Activated naive CD8-positive, alpha-beta T cell (primary cell): ENCODE data around the gene MRPS18A.

Experiments used
- H3K27ac Mint-ChIP-seq: one replicate; pipeline ENCODE4 v1.8.0; 2021; ENCODE audit warnings: mixed read lengths
- H3K27me3 Mint-ChIP-seq: one replicate; pipeline ENCODE4 v1.8.0; 2021; ENCODE audit warnings: mixed read lengths
- H3K36me3 Mint-ChIP-seq: one replicate; pipeline ENCODE4 v1.8.0; 2021; ENCODE audit warnings: mixed read lengths
- H3K4me1 Mint-ChIP-seq: one replicate; pipeline ENCODE4 v1.8.0; 2021; ENCODE audit warnings: low read depth, mixed read lengths
- H3K4me3 Mint-ChIP-seq: one replicate; pipeline ENCODE4 v1.8.0; 2021; ENCODE audit warnings: mild to moderate bottlenecking, mixed read lengths
- H3K9me3 Mint-ChIP-seq: one replicate; pipeline ENCODE4 v1.8.0; 2021; ENCODE audit warnings: low read depth, mixed read lengths

The MRPS18A gene

DNA sequence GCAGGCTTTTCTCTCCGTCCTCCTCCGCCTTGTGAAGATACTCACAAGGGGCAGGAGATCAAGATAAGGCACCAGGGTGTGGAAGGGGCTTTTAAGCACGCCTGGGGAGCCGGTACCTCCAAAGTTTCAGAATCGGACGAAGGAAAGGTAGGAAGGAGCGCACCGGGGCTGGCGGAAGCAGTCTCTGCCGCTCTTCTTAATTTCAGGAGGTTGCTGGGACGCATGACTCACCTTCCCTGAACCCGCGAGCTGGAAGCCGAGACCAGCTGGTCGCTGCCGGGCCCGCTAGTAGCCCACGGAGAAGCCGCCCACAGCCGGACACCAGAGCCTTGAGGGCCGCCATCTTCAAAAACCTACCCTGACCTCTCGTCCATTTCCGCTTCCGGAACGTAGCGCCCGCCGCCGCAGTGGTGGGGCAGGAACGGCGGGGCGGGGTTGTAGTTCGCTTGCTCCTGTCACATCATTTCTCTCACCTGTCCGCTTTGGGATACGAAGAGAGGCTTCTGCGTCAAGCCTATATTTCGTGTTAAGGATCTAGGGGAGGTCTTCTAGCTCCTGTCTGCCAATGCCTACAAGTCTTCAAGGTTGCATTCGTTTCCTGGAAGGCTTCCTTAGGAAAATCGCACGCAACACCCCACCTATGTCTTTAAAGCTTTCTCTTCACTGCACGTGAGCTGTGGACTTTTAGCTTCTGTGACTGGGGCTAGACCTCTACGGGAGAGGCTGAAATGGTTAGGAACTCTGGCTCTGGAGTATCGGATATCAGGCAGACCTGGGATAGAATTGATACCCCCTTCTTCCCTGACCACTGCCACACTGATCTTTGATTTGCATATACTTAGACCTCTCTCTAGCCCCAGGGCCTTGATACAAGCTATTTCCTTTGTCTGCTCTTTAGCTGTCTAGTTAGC, at the start of gene MRPS18A:
MRPS18A (minus strand) TSS at position 355 of the 911 bp plus-strand sequence; CDS start at position 343, 12 bp downstream.
- no peaks in the 10 kb centered on the region for H3K9me3 Mint-ChIP-seq

DNA sequence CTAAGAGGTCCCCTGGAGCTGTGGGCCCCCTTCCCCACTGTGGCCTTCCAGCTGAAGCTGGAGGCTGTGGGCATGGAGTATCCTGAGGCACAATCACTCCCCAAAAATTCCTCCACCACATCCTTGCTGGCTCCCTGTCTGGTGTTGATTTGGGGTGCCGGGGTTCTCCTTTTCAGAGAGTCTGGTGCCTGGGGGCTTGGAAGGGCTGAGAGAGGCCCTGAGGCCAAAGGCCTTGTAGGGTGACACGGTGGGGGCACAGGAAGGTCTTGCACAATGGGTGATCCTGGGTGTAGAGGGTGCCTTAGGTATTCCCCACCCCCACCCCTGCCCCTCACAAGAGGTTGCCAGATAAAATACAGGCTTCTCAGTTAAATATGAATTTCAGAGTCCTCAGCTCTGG, 49.3 kb upstream of the MRPS18A start:
- Mint-ChIP-seq H3K36me3 (no peaks in the 10 kb centered on the region), H3K4me1 (peaks cover 21% of the 10 kb centered on the region), H3K27ac (no peak overlapping the region), H3K4me3 (no peak overlapping the region), H3K9me3 (no peaks in the 10 kb centered on the region), H3K27me3 (no peaks in the 10 kb centered on the region)

More for the DNA sequence above, at the start of gene MRPS18A:
- H3K27me3 Mint-ChIP-seq, result no peaks in the 10 kb centered on the region
- H3K27ac Mint-ChIP-seq, result peak within 1 kb of the TSS; percentile 89
- peaks cover 48% of the 10 kb centered on the region for H3K4me1 Mint-ChIP-seq
- H3K4me3 Mint-ChIP-seq, result peak within 1 kb of the TSS; percentile 96
- H3K36me3 Mint-ChIP-seq, result no peaks in the 10 kb centered on the region

- Mint-ChIP-seq H3K27me3 (no peaks in the 10 kb centered on the region), H3K4me1 (peaks cover 21% of the 10 kb centered on the region), H3K27ac (no peak overlapping the region), H3K4me3 (no peak overlapping the region), H3K9me3 (peaks cover 5% of the 10 kb centered on the region), H3K36me3 (peaks cover 2% of the 10 kb centered on the region)
These were observed 48.7 kb upstream of the MRPS18A start for GRCh38 chr6:43736211-43736786.

DNA sequence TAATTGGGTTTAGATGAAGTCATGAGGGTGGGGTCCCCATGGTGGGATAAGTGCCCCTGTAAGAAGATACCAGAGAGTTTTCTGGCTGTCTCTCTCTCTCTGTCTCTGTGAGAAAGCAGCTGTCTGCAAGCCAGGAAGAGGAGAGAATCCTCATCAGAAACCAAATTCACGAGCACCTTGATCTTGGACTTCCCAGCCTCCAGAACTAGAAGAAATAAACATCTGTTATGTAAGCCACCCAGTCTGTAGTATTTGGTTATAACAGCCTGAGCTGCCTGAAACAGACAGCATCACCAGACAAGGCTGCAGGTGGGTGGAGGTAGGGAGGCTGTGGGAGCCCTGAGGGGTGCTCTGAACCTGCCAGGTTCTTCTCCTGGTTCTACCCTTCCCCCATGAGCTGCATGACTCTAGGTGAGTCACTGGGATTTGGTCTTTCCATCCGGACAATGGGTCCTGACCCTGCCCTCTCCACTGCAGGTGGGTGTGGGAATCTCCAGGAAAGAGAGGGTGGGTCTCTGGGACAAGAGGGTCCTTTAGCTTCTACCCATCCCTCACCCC, 48.1 kb upstream of the MRPS18A start:
- Mint-ChIP-seq H3K27ac (peak overlapping the region; percentile 22), H3K9me3 (peaks cover 11% of the 10 kb centered on the region), H3K4me1 (peaks cover 21% of the 10 kb centered on the region), H3K27me3 (no peaks in the 10 kb centered on the region), H3K4me3 (no peak overlapping the region), H3K36me3 (peaks cover 6% of the 10 kb centered on the region)

DNA sequence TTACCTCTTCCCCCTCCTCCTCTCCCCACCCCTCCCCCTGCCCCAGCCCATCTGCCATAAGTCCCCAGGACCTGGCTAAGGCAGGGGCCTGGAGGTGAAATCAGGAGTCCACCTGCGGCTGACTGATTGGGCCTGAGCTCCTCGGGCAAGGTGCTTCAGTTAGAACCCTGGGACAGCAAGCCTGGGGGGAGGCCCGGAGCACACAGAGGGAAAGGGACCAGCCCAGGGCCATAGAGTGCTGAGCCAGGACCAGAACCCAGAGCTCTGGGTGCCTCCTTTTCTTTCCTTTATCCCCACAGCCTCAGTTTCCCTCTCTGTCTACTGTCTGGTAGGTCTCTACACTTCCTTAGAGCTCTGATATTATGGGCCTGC, 46.7 kb upstream of the MRPS18A start:
- H3K4me3 Mint-ChIP-seq, result no peak overlapping the region
- H3K9me3 Mint-ChIP-seq, result peaks cover 14% of the 10 kb centered on the region
- no peak overlapping the region for H3K27ac Mint-ChIP-seq
- no peaks in the 10 kb centered on the region for H3K27me3 Mint-ChIP-seq
- peaks cover 21% of the 10 kb centered on the region for H3K4me1 Mint-ChIP-seq
- H3K36me3 Mint-ChIP-seq, result peaks cover 6% of the 10 kb centered on the region

- Mint-ChIP-seq H3K36me3 (peaks cover 6% of the 10 kb centered on the region), H3K9me3 (peaks cover 14% of the 10 kb centered on the region), H3K27me3 (no peaks in the 10 kb centered on the region), H3K4me3 (no peak overlapping the region), H3K27ac (peak overlapping the region; percentile 24), H3K4me1 (peaks cover 21% of the 10 kb centered on the region)
These were observed 46.1 kb upstream of the MRPS18A start for GRCh38 chr6:43733471-43734293.

GRCh38 chr6:43730634-43731033, 43.0 kb upstream of the MRPS18A start:
- Mint-ChIP-seq H3K36me3 (peaks cover 6% of the 10 kb centered on the region), H3K4me3 (no peak overlapping the region), H3K27ac (no peak overlapping the region), H3K27me3 (no peaks in the 10 kb centered on the region), H3K9me3 (peaks cover 14% of the 10 kb centered on the region), H3K4me1 (peaks cover 26% of the 10 kb centered on the region)

DNA sequence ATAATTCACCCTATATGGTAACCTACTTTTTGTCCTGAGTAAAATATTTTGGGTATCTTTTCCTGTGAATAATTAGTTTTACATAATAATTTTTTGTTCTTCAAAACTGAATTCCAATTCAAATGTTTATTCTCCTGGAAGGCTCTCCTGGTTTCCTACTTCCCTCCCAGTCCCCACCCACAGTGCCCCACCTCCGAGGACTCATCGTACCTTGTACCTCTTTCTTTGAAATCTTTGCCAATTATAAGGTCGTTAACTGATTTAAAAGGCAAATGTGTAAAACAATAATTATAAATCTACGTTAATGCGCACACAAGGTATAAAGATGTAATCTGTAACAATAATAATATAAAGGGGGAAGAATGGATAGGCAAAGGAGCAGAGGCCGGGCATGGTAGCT, 41.9 kb upstream of the MRPS18A start:
- Mint-ChIP-seq H3K4me1 (peaks cover 30% of the 10 kb centered on the region), H3K27me3 (no peaks in the 10 kb centered on the region), H3K9me3 (peaks cover 14% of the 10 kb centered on the region), H3K36me3 (peaks cover 6% of the 10 kb centered on the region), H3K27ac (no peak overlapping the region), H3K4me3 (no peak overlapping the region)

- H3K36me3 Mint-ChIP-seq, result peaks cover 6% of the 10 kb centered on the region
- no peak overlapping the region for H3K4me3 Mint-ChIP-seq
- no peaks in the 10 kb centered on the region for H3K27me3 Mint-ChIP-seq
- peaks cover 14% of the 10 kb centered on the region for H3K9me3 Mint-ChIP-seq
- H3K4me1 Mint-ChIP-seq, result peaks cover 32% of the 10 kb centered on the region
- H3K27ac Mint-ChIP-seq, result no peak overlapping the region
These were observed 41.0 kb upstream of the MRPS18A start for GRCh38 chr6:43728586-43728985.

DNA sequence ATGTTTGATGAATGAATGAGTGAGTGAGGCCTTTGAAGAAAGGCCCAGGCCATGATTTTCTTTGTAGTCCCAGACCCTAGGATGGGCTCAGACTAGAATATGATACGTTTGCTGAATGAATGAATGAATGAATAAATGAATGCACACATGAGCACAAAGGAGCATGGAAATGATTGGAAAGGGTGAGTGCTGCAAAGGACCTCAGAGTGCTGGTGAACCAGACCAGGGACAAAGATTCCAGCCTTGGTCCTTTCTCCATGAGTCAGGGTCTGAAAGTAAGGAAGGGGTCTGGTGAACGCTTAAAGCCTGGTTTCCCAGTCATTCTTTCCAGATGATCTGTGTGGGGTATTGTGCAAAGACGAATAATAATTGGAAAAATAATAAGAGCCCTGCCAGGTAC, 40.0 kb upstream of the MRPS18A start:
- Mint-ChIP-seq H3K9me3 (peaks cover 14% of the 10 kb centered on the region), H3K27me3 (no peaks in the 10 kb centered on the region), H3K36me3 (peaks cover 6% of the 10 kb centered on the region), H3K27ac (no peak overlapping the region), H3K4me1 (peaks cover 29% of the 10 kb centered on the region), H3K4me3 (no peak overlapping the region)

DNA sequence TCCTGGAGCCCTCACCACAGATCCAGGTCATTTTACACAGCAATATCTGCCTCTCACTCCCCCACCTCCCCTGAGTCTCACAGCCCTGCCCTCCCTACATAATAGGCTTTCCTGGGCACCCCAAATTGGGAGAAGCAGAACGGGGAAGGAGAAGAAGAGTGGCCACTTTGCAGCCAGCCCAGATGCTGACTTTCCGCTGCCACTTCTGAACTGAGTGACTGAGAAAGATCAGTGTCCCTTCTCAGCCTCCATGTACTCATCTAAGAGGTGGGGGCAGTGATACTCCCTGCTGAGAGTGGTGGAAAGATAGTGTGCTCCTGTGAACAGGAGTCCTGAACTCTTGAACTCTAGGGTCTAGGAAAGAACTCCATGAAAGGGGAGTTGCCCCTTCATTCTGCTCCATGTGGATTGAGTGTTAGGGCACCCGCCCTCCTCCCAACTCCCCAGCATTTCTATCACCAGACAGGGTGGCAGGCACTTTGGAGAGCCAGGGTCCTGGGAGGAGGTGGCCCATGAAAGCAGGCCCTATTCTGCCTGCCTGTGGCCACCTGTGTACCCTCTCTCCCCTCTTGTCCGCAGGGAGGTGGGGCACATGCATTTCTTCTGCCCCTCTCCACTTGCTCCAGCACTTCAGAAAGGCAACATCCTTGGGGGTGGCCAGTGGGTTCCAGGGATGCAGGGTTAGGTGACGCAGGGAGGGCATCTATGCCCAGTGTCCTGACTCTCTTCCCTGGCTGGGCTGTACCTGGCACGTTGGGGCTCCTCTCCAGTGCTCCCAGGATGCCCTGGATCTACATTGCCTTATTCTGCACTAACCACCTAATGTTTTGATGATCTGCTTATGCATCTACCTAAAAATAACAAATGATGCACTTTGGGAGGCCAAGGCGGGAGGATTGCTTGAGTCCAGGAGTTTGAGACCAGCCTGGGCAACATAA, 38.3 kb upstream of the MRPS18A start:
- Mint-ChIP-seq H3K27me3 (no peaks in the 10 kb centered on the region), H3K27ac (peak overlapping the region; percentile 64), H3K4me1 (peaks cover 29% of the 10 kb centered on the region), H3K9me3 (peaks cover 6% of the 10 kb centered on the region), H3K4me3 (peak overlapping the region; percentile 61), H3K36me3 (peaks cover under 1% of the 10 kb centered on the region)

- Mint-ChIP-seq H3K36me3 (no peaks in the 10 kb centered on the region), H3K4me3 (peak overlapping the region; percentile 61), H3K27ac (peak overlapping the region; percentile 64), H3K4me1 (peaks cover 29% of the 10 kb centered on the region), H3K9me3 (no peaks in the 10 kb centered on the region), H3K27me3 (no peaks in the 10 kb centered on the region)
These were observed 37.5 kb upstream of the MRPS18A start for GRCh38 chr6:43724914-43725642.

- Mint-ChIP-seq H3K36me3 (no peaks in the 10 kb centered on the region), H3K4me3 (peak overlapping the region; percentile 61), H3K27me3 (no peaks in the 10 kb centered on the region), H3K9me3 (no peaks in the 10 kb centered on the region), H3K4me1 (peaks cover 29% of the 10 kb centered on the region), H3K27ac (peak overlapping the region; percentile 64)
These were observed 36.8 kb upstream of the MRPS18A start for GRCh38 chr6:43724354-43724753.
